ENCODE results near the gene C5orf24. TPM values are rescaled to one million over a fixed set of nuclear protein-coding genes. Genes with fewer than 3 reads are reported as not detected.

Gene C5orf24
- total and polyA plus RNA-seq, 10 of the 15 experiments (the other 5 are each of a cell fraction or from before 2014, with no cell fraction given) = 5.4 to 26.8 (median 15.6) TPM

DNA sequence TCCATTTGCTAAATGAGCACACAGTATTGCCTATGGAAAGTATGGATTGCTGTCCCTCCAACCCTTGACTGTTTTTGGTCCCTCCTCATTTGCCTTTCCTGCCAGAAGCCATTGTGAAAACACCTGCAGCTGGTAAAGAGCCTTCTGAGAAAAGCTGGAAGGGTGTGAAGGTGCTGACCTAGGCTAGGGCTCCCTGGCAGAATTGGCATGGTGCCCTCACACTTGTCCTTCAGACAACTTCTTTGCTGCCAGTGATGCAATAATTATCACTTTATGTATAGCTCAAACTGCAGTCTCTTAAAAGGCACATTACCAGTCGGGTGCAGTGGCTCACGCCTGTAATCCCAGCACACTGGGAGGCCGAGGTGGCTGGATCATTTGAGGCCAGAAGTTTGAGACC is 32.6 kb downstream of the C5orf24 start:
- Histone ChIP-seq H3K4me1 (ENCODE audit: control insufficient read depth, insufficient read depth, low read length) (peaks cover 18% of the 10 kb centered on the region), H3K79me2 (ENCODE audit: control insufficient read depth, insufficient read depth, low read length) (peaks cover 44% of the 10 kb centered on the region), H3K9ac (ENCODE audit: control insufficient read depth, insufficient read depth, low read length) (no peak overlapping the region), H2AFZ (ENCODE audit: control insufficient read depth, low read depth, low read length) (no peak overlapping the region), H3K27ac (ENCODE audit: control insufficient read depth, insufficient read depth) (no peak overlapping the region), H3K4me2 (ENCODE audit: control insufficient read depth, insufficient read depth) (0 out of 2 replicates have a peak overlapping the region, but pooled peaks have one; percentile 1), H3K4me3 (no peak overlapping the region), H3K27me3 (replicated peaks in 1 of 2; ENCODE audit: control insufficient read depth in 2 of 2, insufficient read depth in 2 of 2, low read length in 1 of 2) (no peaks in the 10 kb centered on the region), H3K36me3 (ENCODE audit: control insufficient read depth in 2 of 2, insufficient read depth in 2 of 2, low read length in 1 of 2) (no peaks in the 10 kb centered on the region), H3K9me3 (replicated peaks; ENCODE audit: control insufficient read depth, insufficient read depth, low read length) (no peaks in the 10 kb centered on the region), H4K20me1 (ENCODE audit: control insufficient read depth, insufficient read depth) (no peaks in the 10 kb centered on the region)
- DNase-seq (ENCODE audit: low read depth, low spot score) = no peak
- no peak for ATAC-seq
- in situ Hi-C loops (cut with MboI) (no loop called here), intact Hi-C loops (cut with micrococcal nuclease; ENCODE audit: unreplicated experiment) (no loop called here)
- SMC1A ChIA-PET (ENCODE audit: uncharacterized antibody, unreplicated experiment) = interaction anchor here (1.3 kb wide), 1 partner anchor 23 kb away, joined by 3 read pairs; no protein-coding TSS in a partner anchor
- 98% methylated on average over 3 of the region's 3 CpGs for WGBS (ENCODE audit: insufficient coverage, insufficient replicate concordance, low lambda C conversion rate, missing lambda C conversion rate)
- RAD21 ChIA-PET (ENCODE audit: unreplicated experiment) = interaction anchor here (0.7 to 1.5 kb wide), 2 partner anchors 24 to 118 kb away, joined by 3 read pairs; no protein-coding TSS in a partner anchor
- TF ChIP-seq BCL11A (IDR thresholded peaks at IDR 0.05; ENCODE audit: low read depth, low read length) (no peak), ZNF24 (IDR thresholded peaks at IDR 0.05) (no peak), PAX5 (IDR thresholded peaks at IDR 0.05; ENCODE audit: borderline replicate concordance, low read depth, low read length) (no peak)
- TF ChIP-seq, protein P1, sequence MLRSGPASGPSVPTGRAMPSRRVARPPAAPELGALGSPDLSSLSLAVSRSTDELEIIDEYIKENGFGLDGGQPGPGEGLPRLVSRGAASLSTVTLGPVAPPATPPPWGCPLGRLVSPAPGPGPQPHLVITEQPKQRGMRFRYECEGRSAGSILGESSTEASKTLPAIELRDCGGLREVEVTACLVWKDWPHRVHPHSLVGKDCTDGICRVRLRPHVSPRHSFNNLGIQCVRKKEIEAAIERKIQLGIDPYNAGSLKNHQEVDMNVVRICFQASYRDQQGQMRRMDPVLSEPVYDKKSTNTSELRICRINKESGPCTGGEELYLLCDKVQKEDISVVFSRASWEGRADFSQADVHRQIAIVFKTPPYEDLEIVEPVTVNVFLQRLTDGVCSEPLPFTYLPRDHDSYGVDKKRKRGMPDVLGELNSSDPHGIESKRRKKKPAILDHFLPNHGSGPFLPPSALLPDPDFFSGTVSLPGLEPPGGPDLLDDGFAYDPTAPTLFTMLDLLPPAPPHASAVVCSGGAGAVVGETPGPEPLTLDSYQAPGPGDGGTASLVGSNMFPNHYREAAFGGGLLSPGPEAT (IDR thresholded peaks at IDR 0.05; ENCODE audit: low read depth) = no peak
- TF ChIP-seq, protein P2, sequence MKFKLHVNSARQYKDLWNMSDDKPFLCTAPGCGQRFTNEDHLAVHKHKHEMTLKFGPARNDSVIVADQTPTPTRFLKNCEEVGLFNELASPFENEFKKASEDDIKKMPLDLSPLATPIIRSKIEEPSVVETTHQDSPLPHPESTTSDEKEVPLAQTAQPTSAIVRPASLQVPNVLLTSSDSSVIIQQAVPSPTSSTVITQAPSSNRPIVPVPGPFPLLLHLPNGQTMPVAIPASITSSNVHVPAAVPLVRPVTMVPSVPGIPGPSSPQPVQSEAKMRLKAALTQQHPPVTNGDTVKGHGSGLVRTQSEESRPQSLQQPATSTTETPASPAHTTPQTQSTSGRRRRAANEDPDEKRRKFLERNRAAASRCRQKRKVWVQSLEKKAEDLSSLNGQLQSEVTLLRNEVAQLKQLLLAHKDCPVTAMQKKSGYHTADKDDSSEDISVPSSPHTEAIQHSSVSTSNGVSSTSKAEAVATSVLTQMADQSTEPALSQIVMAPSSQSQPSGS (IDR thresholded peaks at IDR 0.05; ENCODE audit: low read length) = no peak
- POLR2A ChIA-PET = no interaction called here
- BruUV-seq (replicated peaks) = no TSS peak
- CTCF ChIA-PET = interaction anchor here (1.0 kb wide), 1 partner anchor 14 kb away, joined by 3 read pairs; no protein-coding TSS in a partner anchor
- FAIRE-seq = no peak

Data from GM12878 (cell line).